Hepatocyte (in vitro differentiated cells): Measurements from ENCODE around the gene SBF2.
"Not testable (repeated sequence)": the region's sequence is repeated elsewhere in the genome, so short reads cannot be mapped to it uniquely, and the experiment has no call there.

ENCODE experiments used
- CTCF ChIP-seq: fragments of 200-600 bp; sonication (generic); IDR thresholded peaks from 2 replicates; pipeline ENCODE4 v1.5.1; 2016; ENCODE audit warnings: antibody characterized with exemption, mild to moderate bottlenecking; ENCODE audit not compliant: poor library complexity
- EZH2 ChIP-seq: fragments of 200-600 bp; sonication (generic); IDR thresholded peaks from 2 replicates; pipeline ENCODE4 v1.6.1; 2016; ENCODE audit warnings: antibody characterized with exemption, mild to moderate bottlenecking, borderline replicate concordance
- EZH2phosphoT487 ChIP-seq: fragments of 200-600 bp; sonication (generic); IDR thresholded peaks from one replicate; pipeline ENCODE4 v1.6.1; 2018; ENCODE audit warnings: antibody characterized with exemption, mild to moderate bottlenecking, low read depth, moderate library complexity; ENCODE audit not compliant: unreplicated experiment, severe bottlenecking

GRCh38 chr11:10133251-10133650 lies 160.8 kb downstream of the SBF2 start:
- not testable (repeated sequence) for TF ChIP-seq CTCF, EZH2, EZH2phosphoT487
